Spleen (tissue), 7 donors: ENCODE data around the gene ATP4B.

Experiments used
- POLR2A ChIP-seq, 3 donors: fragments of 450-650 bp; IDR thresholded peaks; one replicate each; pipeline ENCODE4 v1.5.1; 2017; ENCODE audit warnings: antibody characterized with exemption in 3 of 3, mild to moderate bottlenecking in 1 of 3
- POLR2AphosphoS5 ChIP-seq, 3 donors: sonication (generic); formaldehyde crosslinking; IDR thresholded peaks; one replicate each; pipeline ENCODE4 v1.5.1; 2017; ENCODE audit warnings: antibody characterized with exemption in 3 of 3
- TF ChIP-seq, protein P1 (sequence below), 11 experiments: fragments of 200-600 bp in 7 of 11; fragments of 450-650 bp in 4 of 11; sonication (generic) in 4 of 11; IDR thresholded peaks in 8 of 11; conservative IDR thresholded peaks in 3 of 11; 1 replicate in 7 of 11; 2 replicates in 4 of 11; pipeline versions ENCODE4 v1.4.0 to v1.8.0; 2016 to 2021; ENCODE audit warnings: antibody characterized with exemption in 11 of 11, inconsistent platforms in 4 of 11, mild to moderate bottlenecking in 1 of 11
- donor health status: DM: no; HTN: no; CAD: no; lungs with moderate emphysema.
- donor health status: DM: no; HTN: no; CAD: no.
- donor health status: DM: no; HTN: no; CAD: no.

GRCh38 chr13:113656003-113656588 lies 1.9 kb downstream of the ATP4B start:
- TF ChIP-seq, protein P1, sequence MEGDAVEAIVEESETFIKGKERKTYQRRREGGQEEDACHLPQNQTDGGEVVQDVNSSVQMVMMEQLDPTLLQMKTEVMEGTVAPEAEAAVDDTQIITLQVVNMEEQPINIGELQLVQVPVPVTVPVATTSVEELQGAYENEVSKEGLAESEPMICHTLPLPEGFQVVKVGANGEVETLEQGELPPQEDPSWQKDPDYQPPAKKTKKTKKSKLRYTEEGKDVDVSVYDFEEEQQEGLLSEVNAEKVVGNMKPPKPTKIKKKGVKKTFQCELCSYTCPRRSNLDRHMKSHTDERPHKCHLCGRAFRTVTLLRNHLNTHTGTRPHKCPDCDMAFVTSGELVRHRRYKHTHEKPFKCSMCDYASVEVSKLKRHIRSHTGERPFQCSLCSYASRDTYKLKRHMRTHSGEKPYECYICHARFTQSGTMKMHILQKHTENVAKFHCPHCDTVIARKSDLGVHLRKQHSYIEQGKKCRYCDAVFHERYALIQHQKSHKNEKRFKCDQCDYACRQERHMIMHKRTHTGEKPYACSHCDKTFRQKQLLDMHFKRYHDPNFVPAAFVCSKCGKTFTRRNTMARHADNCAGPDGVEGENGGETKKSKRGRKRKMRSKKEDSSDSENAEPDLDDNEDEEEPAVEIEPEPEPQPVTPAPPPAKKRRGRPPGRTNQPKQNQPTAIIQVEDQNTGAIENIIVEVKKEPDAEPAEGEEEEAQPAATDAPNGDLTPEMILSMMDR (IDR thresholded peaks at IDR 0.05 in 8 of 11, conservative IDR thresholded peaks at IDR 0.05 in 3 of 11) = no peak
- TF ChIP-seq POLR2A (IDR thresholded peaks at IDR 0.05) = no peak
- no peak for TF ChIP-seq POLR2AphosphoS5 (IDR thresholded peaks at IDR 0.05)
